Endothelial cell (in vitro differentiated cells): ENCODE data around the gene CAMK1D. TPM values are rescaled to one million over a fixed set of nuclear protein-coding genes. Genes with fewer than 3 reads are reported as not detected.
"Not testable (repeated sequence)": the region's sequence is repeated elsewhere in the genome, so short reads cannot be mapped to it uniquely, and the experiment has no call there.

Source experiments
- DNase-seq: peaks from one replicate; pipeline ENCODE4 v3.0.0; 2021; ENCODE audit warnings: low spot score
- H3K27ac Mint-ChIP-seq: one replicate; pipeline ENCODE4 v1.8.0; 2021; ENCODE audit warnings: mixed read lengths, inconsistent platforms; ENCODE audit not compliant: unreplicated experiment
- H3K27me3 Mint-ChIP-seq: one replicate; pipeline ENCODE4 v1.8.0; 2021; ENCODE audit warnings: mild to moderate bottlenecking, moderate library complexity, mixed read lengths, inconsistent platforms; ENCODE audit not compliant: unreplicated experiment
- H3K36me3 Mint-ChIP-seq: one replicate; pipeline ENCODE4 v1.8.0; 2021; ENCODE audit warnings: mild to moderate bottlenecking, low read depth, mixed read lengths, inconsistent platforms; ENCODE audit not compliant: unreplicated experiment
- H3K4me1 Mint-ChIP-seq: one replicate; pipeline ENCODE4 v1.8.0; 2021; ENCODE audit warnings: mild to moderate bottlenecking, mixed read lengths, inconsistent platforms; ENCODE audit not compliant: unreplicated experiment
- H3K4me3 Mint-ChIP-seq: one replicate; pipeline ENCODE4 v1.8.0; 2021; ENCODE audit warnings: mild to moderate bottlenecking, mixed read lengths, inconsistent platforms; ENCODE audit not compliant: unreplicated experiment
- H3K9me3 Mint-ChIP-seq: one replicate; pipeline ENCODE4 v1.8.0; 2021; ENCODE audit warnings: mixed read lengths, inconsistent platforms; ENCODE audit not compliant: unreplicated experiment
- total RNA-seq: library from RNA; stranded (reverse); fragmentation: NEBNext Ultra II Directional; extraction: Animal tissue kit (Norgen Biotek cat#: 25700); gene quantifications from one replicate; pipeline ENCODE4 v1.2.1, GENCODE V29; 2021; ENCODE audit not compliant: unreplicated experiment
- TF ChIP-seq, protein P1 (sequence below): fragments of 200-600 bp; sonication (generic); IDR thresholded peaks from one replicate; pipeline ENCODE4 v1.5.0; 2021; ENCODE audit warnings: antibody characterized with exemption; ENCODE audit not compliant: unreplicated experiment

Gene CAMK1D
- total RNA-seq, 1 donor from 2014 or later: 4.1 TPM

DNA sequence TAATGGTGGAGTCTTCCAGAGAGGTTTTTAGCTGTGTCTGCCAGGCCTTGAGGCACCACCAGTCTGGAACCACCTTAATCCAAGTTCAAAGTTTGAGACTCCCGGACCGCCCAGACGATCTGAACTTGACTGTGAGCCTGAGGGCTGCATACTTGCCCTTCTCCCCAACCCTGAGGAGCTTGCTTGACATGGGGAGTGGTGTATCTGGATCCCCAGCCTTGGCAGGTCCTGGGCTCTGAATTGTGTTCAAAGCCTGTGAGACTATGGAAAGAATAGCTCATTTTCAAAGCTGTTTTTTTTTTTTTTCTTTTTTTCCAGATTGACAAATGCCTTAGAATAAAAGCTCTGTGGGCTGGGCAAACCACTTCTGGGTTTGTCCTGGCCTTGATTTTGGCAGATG lies 22.3 kb upstream of the CAMK1D start:
- TF ChIP-seq, protein P1, sequence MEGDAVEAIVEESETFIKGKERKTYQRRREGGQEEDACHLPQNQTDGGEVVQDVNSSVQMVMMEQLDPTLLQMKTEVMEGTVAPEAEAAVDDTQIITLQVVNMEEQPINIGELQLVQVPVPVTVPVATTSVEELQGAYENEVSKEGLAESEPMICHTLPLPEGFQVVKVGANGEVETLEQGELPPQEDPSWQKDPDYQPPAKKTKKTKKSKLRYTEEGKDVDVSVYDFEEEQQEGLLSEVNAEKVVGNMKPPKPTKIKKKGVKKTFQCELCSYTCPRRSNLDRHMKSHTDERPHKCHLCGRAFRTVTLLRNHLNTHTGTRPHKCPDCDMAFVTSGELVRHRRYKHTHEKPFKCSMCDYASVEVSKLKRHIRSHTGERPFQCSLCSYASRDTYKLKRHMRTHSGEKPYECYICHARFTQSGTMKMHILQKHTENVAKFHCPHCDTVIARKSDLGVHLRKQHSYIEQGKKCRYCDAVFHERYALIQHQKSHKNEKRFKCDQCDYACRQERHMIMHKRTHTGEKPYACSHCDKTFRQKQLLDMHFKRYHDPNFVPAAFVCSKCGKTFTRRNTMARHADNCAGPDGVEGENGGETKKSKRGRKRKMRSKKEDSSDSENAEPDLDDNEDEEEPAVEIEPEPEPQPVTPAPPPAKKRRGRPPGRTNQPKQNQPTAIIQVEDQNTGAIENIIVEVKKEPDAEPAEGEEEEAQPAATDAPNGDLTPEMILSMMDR: no peak
- Mint-ChIP-seq H3K4me3 (no peak overlapping the region), H3K4me1 (no peaks in the 10 kb centered on the region), H3K27me3 (no peaks in the 10 kb centered on the region), H3K27ac (no peak overlapping the region), H3K9me3 (no peaks in the 10 kb centered on the region), H3K36me3 (no peaks in the 10 kb centered on the region)
- no peak for DNase-seq

DNA sequence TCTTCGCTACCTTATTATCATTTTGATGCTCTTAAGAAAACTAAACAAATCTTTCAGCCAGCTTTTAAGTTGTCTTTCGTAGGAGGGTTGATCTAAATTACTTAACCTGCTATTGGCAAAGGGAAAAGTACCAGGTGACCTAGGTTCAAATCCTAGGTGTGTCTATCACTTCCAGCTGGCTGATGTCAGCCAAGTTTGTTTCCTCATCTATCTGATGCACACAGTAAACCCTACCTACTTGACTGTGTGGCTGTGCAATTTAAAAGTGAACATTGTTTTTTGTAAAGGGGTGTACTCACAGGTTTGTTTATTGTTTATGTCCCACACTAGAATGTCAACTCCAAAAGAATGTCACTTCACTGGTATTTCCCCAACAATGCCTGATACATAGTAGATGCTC lies 21.9 kb upstream of the CAMK1D start:
- no peaks in the 10 kb centered on the region for H3K36me3 Mint-ChIP-seq
- H3K4me3 Mint-ChIP-seq: no peak overlapping the region
- TF ChIP-seq, protein P1: no peak
- no peaks in the 10 kb centered on the region for H3K9me3 Mint-ChIP-seq
- H3K27me3 Mint-ChIP-seq: no peaks in the 10 kb centered on the region
- no peaks in the 10 kb centered on the region for H3K4me1 Mint-ChIP-seq
- H3K27ac Mint-ChIP-seq: no peak overlapping the region
- no peak for DNase-seq

DNA sequence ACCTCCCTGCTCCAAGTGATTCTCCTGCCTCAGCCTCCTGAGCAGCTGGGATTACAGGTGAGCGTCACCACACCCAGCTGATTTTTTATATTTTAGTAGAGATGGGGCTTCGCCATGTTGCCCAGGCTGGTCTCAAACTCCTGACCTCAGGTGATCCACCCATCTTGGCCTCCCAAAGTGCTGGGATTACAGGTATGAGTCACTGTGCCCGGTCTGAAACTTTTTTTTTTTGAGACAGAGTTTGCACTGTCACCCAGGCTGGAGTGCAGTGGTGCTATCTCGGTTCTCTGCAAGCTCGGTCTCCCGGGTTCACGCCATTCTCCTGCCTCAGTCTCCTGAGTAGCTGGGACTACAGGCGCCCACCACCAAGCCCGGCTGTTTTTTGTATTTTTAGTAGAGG lies 21.0 kb upstream of the CAMK1D start:
- not testable (repeated sequence) for H3K4me1 Mint-ChIP-seq, H3K27ac Mint-ChIP-seq, H3K27me3 Mint-ChIP-seq, DNase-seq, H3K4me3 Mint-ChIP-seq, H3K36me3 Mint-ChIP-seq, H3K9me3 Mint-ChIP-seq

- no peak overlapping the region for H3K27ac Mint-ChIP-seq
- H3K4me1 Mint-ChIP-seq: no peaks in the 10 kb centered on the region
- TF ChIP-seq, protein P1: no peak
Observed at GRCh38 chr10:12332572-12333379, 16.6 kb upstream of the CAMK1D start.

DNA sequence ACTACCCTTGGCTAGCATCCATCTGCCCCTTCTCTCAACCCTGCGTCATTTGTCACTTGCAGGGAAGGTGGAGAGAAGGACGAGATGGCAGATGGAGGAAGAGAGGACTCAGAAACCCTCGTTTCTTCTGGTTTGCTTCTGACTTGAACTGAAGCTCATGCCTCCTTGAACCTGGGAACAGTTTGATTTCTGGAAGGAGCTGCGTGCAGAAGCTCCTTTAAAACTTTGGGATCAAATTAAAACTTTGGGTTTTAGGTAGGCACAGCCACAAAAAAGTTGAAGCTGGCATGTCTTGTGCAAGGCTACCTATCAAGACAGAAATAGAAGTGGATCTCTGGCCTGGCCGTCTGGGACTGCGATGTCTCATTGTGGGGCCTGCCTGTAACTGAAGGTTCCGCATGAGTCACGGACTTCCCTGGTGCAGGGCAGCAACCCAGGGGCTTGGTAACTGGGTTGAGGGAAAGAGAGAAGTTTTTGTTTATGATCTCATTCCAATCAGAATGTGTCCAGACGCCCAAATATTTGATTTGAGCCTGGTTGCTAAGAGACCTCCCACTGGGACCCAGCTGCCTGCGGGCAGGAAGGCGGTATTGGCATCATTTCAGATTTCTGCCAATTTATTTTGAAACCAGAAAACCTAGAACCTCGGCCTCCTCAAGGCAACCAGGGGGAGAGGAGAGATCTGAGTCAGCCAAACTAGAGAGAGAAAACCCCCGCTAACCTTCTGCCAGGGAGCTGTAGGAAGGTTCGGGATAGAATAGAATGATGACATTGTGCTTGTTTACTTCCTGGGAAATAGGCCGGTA lies 15.8 kb upstream of the CAMK1D start:
- H3K27me3 Mint-ChIP-seq: no peaks in the 10 kb centered on the region
- no peak overlapping the region for H3K27ac Mint-ChIP-seq
- no peak overlapping the region for H3K4me3 Mint-ChIP-seq

More at GRCh38 chr10:12332572-12333379, 16.6 kb upstream of the CAMK1D start:
- H3K27me3 Mint-ChIP-seq: no peaks in the 10 kb centered on the region
- H3K9me3 Mint-ChIP-seq: no peaks in the 10 kb centered on the region
- no peaks in the 10 kb centered on the region for H3K36me3 Mint-ChIP-seq
- DNase-seq: no peak
- no peak overlapping the region for H3K4me3 Mint-ChIP-seq

More for the DNA sequence above, 15.8 kb upstream of the CAMK1D start:
- Mint-ChIP-seq H3K4me1 (no peaks in the 10 kb centered on the region), H3K36me3 (no peaks in the 10 kb centered on the region), H3K9me3 (no peaks in the 10 kb centered on the region)
- TF ChIP-seq, protein P1: no peak
- no peak for DNase-seq
